DMS 273 treated with DMSO at 0.1 percent for 48 hours (cell line): ENCODE measurements around the gene MCAT.
A peak's percentile ranks its signal among the peaks of the same experiment; 100 is the strongest.

Source experiments
- DNase-seq: peaks from one replicate; lab custom pipeline; 2025; lab: John Stamatoyannopoulos, UW

The MCAT gene

DNA sequence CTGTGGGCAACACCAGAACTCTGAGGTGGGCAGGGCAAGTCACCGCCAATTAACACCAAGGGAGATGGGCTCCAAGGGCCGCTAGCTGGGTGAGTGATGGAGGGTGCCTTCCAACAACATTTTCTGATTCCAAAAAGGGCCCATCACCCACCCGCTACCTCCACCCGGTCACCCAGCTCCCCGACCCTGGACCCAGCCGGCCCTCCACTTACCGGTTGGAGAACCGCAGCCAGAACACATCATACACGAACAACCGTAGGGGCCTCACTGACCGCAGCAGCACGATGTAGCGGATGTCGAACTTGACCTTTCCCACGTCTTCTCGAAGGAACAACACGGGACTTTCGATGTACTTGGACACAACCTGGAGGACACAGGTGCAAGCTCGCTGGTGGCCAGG, 29.0 kb upstream of the MCAT start:
- DNase-seq = no peak

DNA sequence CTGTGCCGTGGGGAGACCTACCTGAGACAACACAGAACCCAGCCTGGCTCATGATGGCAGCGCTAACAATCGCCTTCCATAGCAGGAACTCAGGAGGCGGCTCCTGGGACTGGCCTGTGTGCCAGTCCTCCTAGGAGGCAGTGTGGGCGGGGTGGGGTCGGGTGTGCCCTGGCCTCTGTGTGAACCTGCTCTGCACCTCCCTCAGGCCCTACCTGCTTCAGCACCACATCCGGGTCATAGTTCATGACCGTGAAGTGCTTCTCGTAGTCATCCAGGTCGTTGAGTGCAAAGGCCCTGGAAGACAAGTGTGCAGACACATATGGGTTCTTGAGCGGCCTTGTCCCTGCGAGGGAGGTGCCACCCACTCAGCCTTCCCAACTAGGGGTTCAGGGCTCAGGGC, 28.4 kb upstream of the MCAT start:
- no peak for DNase-seq

DNA sequence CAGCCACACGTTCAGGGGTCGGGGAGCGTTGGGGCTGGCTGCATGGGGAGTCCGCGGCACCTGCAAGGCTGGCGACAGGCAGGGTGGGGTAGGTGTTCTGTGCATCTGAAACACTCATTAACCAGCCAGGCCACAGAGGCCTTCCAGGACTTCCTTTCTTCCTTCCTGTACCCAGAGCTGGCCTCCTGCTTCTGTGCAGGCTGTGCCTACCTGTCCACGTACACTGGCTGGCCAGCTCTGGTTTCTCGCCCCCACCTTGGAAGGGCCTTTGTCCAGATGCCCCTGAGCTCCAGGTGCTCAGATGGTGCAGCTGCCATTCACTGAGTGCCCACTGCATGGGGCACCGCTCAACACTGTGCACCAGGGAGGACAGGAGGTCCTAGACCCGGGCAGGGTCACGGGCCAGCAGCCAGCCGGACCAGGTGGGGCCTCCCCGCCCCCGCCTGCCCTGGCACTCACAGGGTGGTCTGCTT, 27.9 kb upstream of the MCAT start:
- DNase-seq = no peak

DNA sequence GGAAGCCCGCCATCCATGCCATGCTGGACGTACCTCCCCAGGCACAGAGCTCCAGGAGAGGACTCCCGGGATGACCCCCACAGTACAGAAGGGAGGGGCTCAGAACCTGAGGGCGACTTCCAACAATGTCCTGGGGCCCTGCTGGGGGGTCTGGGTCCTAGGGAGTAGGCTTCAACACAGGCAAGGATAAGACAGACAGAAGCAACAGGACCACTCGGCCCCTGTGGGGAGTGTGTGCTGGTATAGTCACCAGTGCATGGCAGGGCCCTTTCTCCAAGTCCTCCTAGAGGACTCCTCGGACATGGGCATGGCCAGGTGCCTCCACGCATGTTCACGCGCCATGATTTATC, 26.9 kb upstream of the MCAT start:
- DNase-seq = no peak

DNA sequence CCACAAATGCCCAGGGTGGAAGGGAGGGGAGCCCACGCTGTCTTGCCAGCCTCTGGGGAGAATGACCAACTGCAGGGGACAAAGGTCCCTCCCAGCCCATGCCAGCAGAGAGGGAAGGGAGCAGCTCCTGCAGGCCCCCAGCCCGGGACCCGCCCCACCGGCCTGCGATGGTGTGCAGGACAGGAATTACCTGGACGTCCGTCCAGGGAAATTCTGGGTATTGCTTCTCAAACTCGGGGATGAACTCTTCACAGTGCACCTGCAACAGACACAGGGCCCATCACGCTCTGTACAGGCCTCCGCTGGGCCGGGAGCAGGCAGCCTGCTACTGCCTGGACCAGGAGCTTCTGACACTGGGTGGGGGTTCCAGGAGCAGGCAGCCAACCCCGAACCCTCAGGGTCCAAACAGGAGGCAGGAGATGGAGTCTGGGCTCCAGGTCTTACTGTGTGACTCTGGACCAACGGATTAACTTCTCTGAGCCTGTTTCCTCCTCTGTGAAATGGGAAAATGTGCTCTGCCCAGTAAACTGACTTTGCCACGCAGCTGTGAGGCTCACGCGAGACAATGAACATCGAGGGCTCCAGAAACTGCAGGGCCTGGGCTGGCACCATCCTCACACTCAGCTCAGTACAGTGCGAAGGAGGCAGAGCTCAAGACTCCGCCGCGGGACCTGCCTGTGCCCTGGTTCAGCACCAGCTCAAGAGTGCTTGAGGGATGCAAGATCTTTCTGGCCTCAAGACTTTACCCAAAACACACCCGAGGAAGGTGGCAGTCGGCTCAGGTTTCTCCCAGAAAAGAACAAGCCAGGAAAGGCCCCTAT, 26.3 kb upstream of the MCAT start:
- no peak for DNase-seq

DNA sequence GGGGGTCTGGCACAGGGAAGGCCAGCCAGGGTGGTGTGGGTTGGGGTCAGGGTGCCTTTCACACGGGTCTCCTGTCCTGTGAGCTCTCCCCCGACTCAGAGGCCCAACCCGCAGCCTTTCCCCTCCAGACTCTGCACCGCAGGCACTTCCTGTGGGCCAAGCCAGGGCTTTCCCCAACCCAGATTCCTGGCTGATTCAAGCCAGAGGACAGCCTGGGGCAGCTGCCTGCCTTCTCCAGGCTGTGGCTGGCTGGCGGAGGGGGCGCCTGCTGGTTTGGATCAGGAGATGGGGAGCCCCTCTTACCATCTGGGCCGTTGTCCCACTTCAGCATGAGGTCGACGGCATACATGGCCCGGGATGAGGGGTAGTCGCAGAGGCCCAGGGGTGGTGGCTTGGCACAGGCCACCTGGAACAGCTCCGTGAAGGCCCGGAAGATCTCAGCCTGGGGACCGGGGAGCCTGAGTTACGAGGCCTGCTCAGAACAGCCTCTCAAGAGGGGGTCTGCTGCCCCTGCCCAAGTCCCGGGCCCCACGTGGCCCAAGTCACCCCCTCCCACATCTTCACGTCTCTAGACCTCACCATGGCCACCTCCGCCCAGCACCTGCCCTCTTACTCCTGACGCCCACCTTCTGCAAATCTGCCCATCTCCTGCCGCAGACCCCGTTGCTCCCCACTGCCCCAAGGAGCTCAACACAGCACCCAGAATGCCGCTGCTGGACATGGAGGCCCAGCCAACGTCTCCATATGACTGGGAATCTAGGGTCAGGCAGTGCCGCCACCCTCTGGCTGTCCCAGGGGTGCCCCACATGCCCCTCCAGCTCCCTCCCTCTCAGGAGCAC, 25.5 kb upstream of the MCAT start:
- no peak for DNase-seq

DNA sequence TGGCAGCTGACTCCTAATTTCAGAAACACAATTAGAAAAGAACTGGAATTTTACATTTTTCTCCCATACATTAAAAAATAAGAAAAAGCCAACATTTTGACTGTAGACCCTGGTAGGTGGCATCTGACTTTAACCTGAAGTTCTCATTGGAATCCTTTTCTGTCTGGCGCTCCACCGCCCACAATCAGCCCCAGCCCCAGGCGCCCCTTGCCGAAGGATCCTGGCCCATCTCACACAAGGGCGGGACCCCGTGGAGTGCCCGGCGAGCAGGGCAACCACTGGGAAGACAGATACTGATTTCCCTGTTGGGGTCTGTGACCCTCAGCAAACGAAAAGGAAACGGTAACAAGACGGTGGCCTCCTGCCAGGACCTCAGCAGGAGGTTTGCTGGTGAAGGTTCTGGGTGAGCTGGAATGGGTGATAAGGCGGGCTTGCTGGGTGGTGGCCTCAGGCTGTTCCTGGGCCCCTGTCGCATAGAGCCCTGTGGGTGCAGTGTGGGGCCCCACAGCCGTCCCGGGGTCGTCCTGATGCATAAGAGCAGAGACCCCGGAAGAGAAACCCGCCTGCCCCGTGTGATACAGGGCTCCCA, 23.9 kb upstream of the MCAT start:
- no peak for DNase-seq

DNA sequence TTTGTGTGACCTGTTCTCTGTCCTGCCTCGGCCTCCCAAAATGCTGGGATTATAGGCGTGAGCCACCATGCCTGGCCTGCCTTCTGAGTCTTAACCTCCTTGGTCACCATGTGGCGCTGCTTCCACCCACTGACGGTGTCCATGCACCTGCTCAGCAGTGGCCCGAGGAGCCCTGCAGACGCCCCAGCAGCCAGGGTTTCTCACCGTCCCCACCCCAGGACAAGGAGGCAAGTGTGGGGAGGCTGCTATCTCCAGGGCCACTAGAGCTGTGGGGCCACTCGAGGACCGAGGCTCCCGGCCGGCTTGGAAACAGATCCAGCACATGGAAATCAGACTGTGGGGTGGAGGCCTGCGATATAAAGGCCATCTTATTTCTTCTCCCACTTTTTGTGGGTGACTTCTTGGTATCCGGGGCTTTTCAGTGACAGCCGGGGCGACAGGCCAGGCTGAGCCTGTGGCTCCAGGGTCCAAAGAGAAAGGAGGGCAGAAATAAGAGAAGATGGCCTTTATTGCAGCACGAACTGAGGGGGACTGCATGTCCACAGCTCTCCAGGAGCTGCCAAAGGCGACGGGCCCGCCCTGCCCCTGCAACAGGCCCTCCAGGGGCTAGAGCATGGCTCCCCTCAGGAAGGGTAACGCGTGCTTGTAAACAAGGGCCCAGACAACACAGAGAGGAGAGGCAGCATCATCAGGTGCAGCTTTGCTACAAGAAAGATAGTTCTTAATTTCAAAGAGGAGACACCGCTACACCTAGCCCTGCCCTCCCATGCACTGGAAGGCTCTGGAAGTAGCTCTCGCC, 23.1 kb upstream of the MCAT start:
- DNase-seq = no peak

DNA sequence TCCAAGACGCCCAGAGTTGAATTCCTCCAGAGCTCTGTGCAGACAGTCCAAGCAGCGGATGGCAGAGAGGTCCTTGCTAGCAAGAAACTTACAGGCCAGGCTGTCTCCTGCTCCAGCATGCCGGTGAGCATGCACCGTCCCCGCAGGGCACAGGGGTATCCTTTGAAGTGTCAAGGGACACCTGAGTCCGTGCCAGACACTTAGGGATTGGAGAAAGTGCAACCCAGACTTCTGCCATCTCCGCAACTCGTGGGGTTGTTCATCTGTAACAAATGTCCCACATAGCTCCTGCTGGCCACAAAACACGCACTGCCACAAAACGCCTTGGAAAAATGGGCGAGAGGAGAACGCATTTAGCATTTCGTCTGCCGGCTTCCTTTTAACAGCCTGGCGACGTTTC, 21.4 kb upstream of the MCAT start:
- DNase-seq = no peak

DNA sequence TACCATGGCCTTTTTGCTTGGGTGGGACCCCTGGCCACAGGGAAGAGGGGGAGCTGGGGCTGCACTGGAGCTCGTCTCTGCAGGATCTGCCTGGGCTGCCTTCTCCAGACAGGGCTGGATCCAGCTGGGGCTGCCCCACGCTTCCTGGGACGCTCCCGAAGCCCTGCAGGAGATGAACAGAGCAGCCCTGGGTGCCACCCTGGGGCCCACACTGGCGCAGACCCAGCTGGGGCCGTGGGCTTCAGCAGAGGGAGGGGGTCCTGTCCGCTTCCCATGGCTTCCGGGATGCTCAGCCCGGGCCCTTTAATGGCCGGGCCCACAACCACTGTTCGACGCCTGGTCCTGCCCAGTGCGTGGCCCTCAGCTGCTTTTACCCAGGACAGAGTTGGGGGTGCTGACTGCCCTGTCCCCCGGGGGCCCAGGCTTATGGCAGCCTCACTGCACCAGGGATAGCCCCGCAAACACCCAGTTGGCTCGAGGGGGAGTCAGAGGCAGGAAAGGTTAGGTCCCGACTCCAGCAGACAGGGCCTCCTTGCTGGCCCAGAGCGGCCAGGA, 20.1 kb upstream of the MCAT start:
- no peak for DNase-seq

DNA sequence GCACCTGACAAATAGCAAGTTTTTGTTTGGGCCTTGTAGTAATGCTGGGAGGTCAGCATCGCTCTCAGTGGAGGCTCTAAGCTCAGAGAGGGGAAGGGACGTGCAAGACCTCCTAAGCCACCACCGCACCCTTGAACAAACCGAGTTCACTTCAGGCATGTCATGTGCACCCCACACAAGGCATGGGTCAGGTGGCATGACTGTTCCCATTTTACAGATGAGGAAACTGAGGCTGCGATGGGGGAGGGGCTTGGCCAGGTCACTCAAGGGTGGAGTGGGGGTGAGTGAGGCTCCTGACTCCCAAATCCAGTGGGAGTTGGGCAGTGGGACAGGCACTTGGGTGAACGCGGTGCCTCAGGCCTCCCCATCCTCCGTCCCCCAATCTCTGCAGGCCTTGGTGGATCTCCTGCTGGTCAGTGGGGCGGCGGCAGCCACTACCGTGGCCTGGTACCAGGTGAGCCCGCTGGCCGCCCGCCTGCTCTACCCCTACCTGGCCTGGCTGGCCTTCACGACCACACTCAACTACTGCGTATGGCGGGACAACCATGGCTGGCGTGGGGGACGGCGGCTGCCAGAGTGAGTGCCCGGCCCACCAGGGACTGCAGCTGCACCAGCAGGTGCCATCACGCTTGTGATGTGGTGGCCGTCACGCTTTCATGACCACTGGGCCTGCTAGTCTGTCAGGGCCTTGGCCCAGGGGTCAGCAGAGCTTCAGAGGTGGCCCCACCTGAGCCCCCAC, 19.4 kb upstream of the MCAT start:
- DNase-seq = no peak

DNA sequence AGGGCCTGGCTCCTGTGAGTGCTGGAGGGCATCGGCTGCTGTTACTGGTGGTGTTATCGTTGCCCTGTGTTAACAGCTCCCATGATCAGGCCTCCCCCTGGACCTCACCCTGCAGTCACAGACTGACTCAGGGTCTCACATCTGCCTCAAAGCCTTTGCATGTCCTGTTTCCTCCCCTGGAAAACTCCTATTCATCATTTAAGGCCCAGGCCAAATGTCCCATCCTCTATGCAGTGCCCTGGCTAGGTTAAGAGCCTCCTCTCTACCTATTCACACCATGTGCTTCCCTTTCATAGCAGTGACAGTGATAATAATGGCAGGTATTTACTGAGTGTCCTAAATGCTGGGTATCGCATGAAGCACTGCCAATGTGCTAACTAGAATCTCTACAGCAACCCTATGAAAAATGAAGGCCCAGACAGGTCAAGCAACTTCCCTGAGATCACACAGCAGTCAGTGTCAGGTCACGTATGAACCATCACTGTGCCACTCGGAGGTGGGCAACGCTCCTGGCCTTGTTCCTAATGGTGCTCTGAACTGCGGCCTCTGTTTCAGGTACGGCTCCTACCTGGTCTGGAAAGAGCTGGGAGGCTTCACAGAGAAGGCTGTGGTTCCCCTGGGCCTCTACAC, 17.4 kb upstream of the MCAT start:
- no peak for DNase-seq

DNA sequence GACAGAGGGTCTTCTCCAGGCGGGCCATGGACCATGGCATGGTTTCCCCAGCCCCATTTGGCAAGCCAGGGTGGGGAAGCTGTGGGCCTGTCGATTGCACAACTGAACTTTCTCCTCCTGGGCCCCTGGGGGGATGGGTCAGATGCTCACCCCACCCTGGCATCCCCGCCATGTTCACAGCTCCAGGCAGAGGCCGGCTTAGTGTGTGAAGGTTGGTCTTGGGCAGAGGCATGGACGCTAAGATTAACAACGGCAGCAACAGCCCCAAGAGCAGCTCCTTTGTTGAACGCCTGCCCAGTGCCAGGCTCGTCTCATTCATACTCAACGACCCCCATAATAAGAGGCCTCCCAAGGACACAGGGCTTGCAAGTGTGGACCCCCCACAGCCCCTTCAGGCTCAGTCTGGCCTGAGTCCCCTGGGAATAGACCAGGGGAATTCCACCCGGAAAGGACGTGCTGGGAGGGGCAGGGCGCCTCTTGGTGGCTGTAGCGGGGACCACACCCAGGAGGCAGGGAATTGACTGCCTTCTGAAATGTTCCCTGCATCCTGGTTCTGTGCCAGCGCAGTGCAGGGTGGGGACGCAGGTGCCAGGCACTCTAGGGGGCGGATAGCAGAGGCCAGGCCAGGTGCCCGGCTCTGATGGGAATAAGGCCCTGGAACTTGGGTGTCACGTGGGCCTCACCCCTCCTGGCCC, 16.4 kb upstream of the MCAT start:
- no peak for DNase-seq

DNA sequence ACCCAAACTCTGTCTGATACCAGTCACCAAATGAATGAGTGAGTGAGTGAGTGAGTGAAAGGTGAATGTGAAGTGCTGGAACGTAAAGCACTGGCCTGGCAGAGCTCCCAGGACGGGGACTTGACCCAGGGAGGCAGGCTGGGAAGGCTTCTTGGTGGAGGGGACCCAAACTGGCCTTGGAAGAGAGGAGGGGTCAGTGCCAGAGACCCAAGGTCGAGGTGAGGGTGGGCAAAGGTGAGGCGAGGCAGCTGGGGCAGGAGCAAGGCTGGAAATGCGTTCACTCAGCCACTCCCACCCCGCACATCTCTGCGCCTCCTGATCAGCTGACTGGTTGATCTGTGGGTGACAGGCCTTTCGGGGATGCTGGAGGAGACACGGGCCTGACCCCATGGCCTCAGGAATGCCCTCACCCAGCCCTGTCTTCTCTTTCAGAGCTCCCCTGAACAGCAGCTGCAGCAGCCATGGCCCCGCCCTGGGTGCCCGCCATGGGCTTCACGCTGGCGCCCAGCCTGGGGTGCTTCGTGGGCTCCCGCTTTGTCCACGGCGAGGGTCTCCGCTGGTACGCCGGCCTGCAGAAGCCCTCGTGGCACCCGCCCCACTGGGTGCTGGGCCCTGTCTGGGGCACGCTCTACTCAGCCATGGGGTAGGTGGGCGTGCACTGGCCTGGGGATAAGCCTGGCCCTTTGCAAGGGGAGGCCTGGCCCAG, 15.7 kb upstream of the MCAT start:
- no peak for DNase-seq

DNA sequence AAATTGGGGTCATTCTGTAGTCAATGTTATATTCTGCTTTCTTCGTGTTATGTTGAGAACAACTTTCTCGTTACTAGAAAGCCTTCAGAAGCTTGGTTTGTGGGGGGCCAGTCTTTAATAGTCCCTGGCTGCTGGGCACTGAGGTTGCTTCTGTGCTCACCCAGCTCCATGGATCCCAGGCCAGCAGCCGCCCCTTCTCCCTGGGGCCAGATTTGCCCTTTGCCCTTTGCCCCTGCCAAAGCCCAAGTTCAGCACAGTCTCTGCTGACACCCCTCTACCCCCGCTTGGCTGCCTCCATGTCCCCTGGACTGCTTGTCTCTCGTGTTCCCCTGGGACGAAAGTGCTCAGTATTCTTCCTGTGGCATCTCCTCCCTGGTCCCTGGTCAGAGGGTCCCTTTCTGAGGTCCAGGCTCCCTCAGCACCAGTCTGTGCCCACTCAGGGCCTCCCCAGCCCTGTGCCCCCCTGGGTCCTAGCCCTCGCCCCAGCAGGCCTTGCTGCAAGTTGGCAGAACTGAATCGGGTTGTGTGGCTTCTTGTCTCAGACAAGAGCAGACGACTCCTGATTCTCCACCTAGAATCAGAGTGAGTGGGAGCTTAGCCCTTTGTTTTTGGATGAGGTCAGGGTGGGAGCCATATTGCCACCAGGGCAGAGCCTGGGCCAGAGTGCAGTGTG, 14.8 kb upstream of the MCAT start:
- no peak for DNase-seq

DNA sequence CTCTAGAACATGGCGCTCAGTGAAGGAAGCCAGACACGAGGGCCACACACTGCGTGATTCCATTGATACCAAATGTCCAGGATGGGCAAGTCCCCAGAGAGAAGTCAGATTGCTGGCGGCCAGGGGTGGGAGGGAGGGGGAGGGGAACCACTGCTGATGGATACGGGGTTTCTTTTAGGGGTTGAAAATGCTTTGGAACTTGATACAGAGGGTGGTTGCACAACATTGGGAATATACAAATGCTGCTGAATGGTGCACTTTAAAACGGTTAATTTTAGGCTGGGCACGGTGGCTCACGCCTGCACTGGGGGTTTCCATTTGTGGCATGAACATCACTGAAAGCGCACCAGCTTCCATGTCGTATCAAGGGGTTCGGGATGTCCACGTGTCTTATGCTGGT, 13.2 kb upstream of the MCAT start:
- no peak for DNase-seq

DNA sequence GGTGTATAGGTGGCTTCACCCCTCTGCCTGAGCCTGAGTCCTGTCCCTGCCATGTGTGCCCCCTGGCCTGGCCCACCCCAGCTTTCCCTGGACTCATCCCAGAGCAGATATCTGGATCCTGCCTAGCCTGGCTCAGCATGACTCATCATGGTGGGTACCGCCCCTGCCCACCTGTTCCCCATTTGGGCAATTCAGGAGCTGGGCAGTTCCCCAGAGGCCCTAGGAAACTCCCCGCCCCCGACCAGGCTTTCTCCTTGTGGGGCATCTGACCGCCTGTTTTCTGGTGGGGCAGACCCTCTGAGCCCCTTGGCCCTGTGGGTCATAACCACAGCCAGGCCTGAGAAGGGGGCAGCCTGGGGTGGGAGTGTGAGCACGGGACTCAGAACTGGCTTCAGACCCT, 12.6 kb upstream of the MCAT start:
- peak; percentile 26 for DNase-seq

DNA sequence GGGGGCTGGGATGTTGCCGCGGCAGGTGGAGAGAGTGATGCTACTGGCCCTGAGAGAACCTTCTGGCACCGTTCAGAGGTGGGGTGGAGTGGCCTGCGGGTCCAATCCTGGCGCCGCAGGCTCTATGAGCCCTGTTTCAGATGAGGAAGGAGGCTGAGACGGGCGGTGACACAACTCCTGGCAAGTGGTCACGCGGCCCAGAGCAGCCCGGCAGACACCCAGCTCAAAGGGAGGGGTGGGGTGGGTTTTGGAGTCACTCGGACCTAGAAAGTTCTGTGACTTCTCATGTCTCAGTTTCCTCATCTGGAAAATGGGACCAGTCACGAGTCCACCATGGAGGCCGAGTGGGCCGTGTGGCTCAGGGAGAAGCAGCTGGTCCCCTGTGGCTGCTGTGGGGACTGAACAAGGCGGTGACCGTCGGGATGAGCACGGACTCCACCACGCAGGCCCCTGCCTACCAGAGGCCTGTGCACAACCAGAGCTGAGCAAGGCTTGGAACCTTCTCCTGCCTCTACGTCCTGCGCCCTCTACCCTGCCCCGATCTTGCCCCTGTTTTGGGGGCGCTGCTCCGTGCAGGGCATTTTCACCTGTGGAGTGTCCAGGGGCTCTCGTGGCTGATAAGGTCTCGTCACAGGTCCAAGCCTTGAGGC, 11.8 kb upstream of the MCAT start:
- DNase-seq = no peak
